Measurements from ENCODE around the gene PTPMT1. TPM values are rescaled to one million over a fixed set of nuclear protein-coding genes. Genes with fewer than 3 reads are reported as not detected.

Gene PTPMT1
- total and polyA plus RNA-seq, 2 donors from 2014 or later: 34.6 to 90.3 TPM

DNA sequence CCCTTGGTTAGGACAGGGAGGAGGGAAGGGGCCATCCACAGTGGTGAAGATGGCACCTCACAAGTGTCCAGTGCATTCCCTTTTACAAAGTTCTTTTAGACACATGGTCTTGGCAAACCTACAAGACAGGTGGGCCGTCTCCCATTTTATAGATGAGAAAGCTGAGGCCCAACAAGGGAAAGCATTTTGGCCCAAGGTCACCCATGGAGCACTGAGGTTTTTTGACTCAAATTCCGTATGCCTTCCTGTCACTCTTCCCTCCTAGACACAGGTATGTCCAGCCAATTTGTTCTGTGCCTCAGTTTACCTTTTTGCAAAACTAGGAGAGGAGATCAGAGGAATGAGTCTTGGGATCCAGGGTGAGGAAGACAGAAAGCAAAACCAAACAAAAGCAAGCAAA is 27.6 kb downstream of the PTPMT1 start:
- Histone ChIP-seq H3K27me3 (ENCODE audit: control insufficient read depth, insufficient read depth, low read length) (peaks cover 3% of the 10 kb centered on the region), H3K36me3 (ENCODE audit: control insufficient read depth in 2 of 3, insufficient read depth in 3 of 3, low read length in 3 of 3) (no peaks in the 10 kb centered on the region), H3K4me1 (ENCODE audit: control insufficient read depth in 2 of 3, insufficient read depth in 2 of 3, low read depth in 1 of 3, low read length in 3 of 3) (peaks cover 0 to 2% (median 0%) of the 10 kb centered on the region in 3 donors), H3K9ac (ENCODE audit: low read length in 3 of 3) (no peak overlapping the region), H3K4me3 (ENCODE audit: low read length in 3 of 3) (no peak overlapping the region), H3K9me3 (ENCODE audit: control insufficient read depth in 2 of 3, insufficient read depth in 1 of 3, low read length in 3 of 3) (no peaks in the 10 kb centered on the region), H3K27ac (ENCODE audit: low read depth in 2 of 2, low read length in 2 of 2) (no peak overlapping the region)
- no peak for DNase-seq
- no peak for FAIRE-seq
- no peak for TF ChIP-seq CTCF (IDR thresholded peaks at IDR 0.05; ENCODE audit: borderline replicate concordance, extremely low read depth, insufficient read depth)
- intact Hi-C loops (cut with DNase I): no loop called here

- H3K9ac ChIP-seq (ENCODE audit: low read length in 3 of 3): no peak overlapping the region
- no peak overlapping the region for H3K27ac ChIP-seq (ENCODE audit: low read depth in 2 of 2, low read length in 2 of 2)
- intact Hi-C loops (cut with DNase I): no loop called here
- H3K4me3 ChIP-seq (ENCODE audit: low read length in 3 of 3): peak overlapping the region in 1 of 3 donors; percentile 21
- no peaks in the 10 kb centered on the region for H3K4me1 ChIP-seq (ENCODE audit: control insufficient read depth in 2 of 3, insufficient read depth in 2 of 3, low read depth in 1 of 3, low read length in 3 of 3)
- peaks cover 3% of the 10 kb centered on the region for H3K27me3 ChIP-seq (ENCODE audit: control insufficient read depth, insufficient read depth, low read length)
- no peaks in the 10 kb centered on the region for H3K36me3 ChIP-seq (ENCODE audit: control insufficient read depth in 2 of 3, insufficient read depth in 3 of 3, low read length in 3 of 3)
- FAIRE-seq: no peak
- no peak for TF ChIP-seq CTCF (IDR thresholded peaks at IDR 0.05; ENCODE audit: borderline replicate concordance, extremely low read depth, insufficient read depth)
- H3K9me3 ChIP-seq (ENCODE audit: control insufficient read depth in 2 of 3, insufficient read depth in 1 of 3, low read length in 3 of 3): no peaks in the 10 kb centered on the region
- DNase-seq: peak in 1 of 5 donors; percentile 29
Measured at GRCh38 chr11:47593492-47593933, 28.1 kb downstream of the PTPMT1 start.

DNA sequence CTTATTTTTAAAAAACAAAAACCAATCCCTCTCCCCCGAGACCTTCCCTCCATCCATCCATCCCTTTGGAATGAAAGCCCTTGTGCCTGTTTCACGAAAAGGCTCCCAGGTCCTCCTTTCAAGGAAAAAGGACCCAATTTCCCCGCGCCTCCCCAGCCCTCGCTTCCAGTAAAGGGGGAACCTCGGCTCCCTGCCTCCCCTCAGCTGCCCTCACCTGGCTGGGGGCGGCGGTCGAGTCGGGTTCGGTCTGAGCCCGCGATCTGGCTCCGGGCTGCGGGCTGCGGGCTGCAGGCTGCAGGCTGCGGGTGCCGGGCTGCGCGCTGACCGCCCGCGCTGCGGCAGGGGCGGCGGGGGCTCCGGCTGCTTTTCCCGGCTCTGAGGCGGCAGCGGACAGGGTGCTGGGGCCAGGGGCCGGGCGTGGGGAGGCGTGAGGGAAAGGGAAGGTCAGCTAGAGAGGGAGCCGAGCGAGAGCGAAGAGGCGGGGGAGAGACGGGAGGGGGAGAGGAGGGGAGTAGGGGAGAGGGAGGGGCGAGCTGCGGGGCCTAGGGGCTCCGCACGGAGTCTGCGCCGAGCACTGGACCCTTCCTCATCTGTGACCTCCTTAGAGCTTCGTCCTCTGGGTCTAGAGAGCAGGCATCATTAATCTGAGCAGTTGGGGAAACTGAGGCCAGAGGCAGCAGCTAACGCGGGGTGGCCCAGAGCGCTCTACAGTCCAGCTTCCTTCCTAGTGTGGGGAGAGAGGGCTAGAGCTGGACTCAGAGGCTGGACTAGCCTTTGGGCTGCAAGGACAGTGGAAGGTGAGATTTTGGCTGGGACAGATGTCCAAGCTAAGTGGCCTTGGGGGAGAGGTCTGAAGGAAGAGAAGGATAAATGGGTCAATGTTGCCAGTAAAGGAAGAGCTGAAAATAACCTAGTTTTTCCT is 28.8 kb downstream of the PTPMT1 start, which contains the start of gene C1QTNF4:
TSS of gene C1QTNF4 (minus strand) at position 478 of the 922 bp plus-strand sequence. CDS start 3,601 bp downstream, outside the sequence.
- no peaks in the 10 kb centered on the region for H3K4me1 ChIP-seq (ENCODE audit: control insufficient read depth in 2 of 3, insufficient read depth in 2 of 3, low read depth in 1 of 3, low read length in 3 of 3)
- no peak for TF ChIP-seq CTCF (IDR thresholded peaks at IDR 0.05; ENCODE audit: borderline replicate concordance, extremely low read depth, insufficient read depth)
- no peak within 1 kb of the TSS for H3K9ac ChIP-seq (ENCODE audit: low read length in 3 of 3)
- DNase-seq (peak; percentile 60 to 68 (median 64)), FAIRE-seq (no peak)
- peak within 1 kb of the TSS in 1 of 3 donors; percentile 23 for H3K4me3 ChIP-seq (ENCODE audit: low read length in 3 of 3)
- peaks cover 3% of the 10 kb centered on the region for H3K27me3 ChIP-seq (ENCODE audit: control insufficient read depth, insufficient read depth, low read length)
- no peaks in the 10 kb centered on the region for H3K9me3 ChIP-seq (ENCODE audit: control insufficient read depth in 2 of 3, insufficient read depth in 1 of 3, low read length in 3 of 3)
- intact Hi-C loops (cut with DNase I): no loop called here
- H3K36me3 ChIP-seq (ENCODE audit: control insufficient read depth in 2 of 3, insufficient read depth in 3 of 3, low read length in 3 of 3): no peaks in the 10 kb centered on the region
- no peak within 1 kb of the TSS for H3K27ac ChIP-seq (ENCODE audit: low read depth in 2 of 2, low read length in 2 of 2)

Measured in kidney (tissue), 14 donors.